Keratinocyte (primary cell): ENCODE measurements around the gene KRT2. TPM values are rescaled to one million over a fixed set of nuclear protein-coding genes. Genes with fewer than 3 reads are reported as not detected.

Source experiments
- DNase-seq: peaks from one replicate; pipeline ENCODE4 v3.0.0-alpha.2; 2011; ENCODE audit warnings: low read depth, missing footprints, low spot score
- FAIRE-seq: peaks from 2 replicates; lab custom pipeline; 2011; peaks lifted over from hg19 to GRCh38; lab: Jason Lieb, UNC
- H2AFZ ChIP-seq: 2 replicates; pipeline ENCODE4 v1.6.0; 2012; ENCODE audit warnings: low read length, control low read depth, inconsistent platforms; ENCODE audit not compliant: control insufficient read depth
- H3K27ac ChIP-seq: 2 replicates; pipeline ENCODE4 v1.5.1; 2011; ENCODE audit warnings: low read length; ENCODE audit not compliant: control insufficient read depth, insufficient read depth
- H3K27me3 ChIP-seq: 3 replicates; pipeline ENCODE4 v1.6.0; 2011; ENCODE audit warnings: low read length; ENCODE audit not compliant: control insufficient read depth, insufficient read depth; ENCODE audit errors: extremely low read depth
- H3K36me3 ChIP-seq, 2 experiments: 2 replicates in 1 of 2; 3 replicates in 1 of 2; pipeline ENCODE4 v1.5.1; 2011; ENCODE audit warnings: low read length in 2 of 2, mild to moderate bottlenecking in 1 of 2; ENCODE audit not compliant: control insufficient read depth in 2 of 2, insufficient read depth in 2 of 2; ENCODE audit errors: extremely low read depth in 1 of 2
- H3K4me1 ChIP-seq: 3 replicates; pipeline ENCODE4 v1.5.1; 2011; ENCODE audit warnings: low read length; ENCODE audit not compliant: control insufficient read depth, insufficient read depth; ENCODE audit errors: extremely low read depth
- H3K4me2 ChIP-seq: 3 replicates; pipeline ENCODE4 v1.6.0; 2011; ENCODE audit warnings: low read depth, low read length; ENCODE audit not compliant: control insufficient read depth, insufficient read depth; ENCODE audit errors: extremely low read depth
- H3K4me3 ChIP-seq, 3 experiments: fragments of 200-600 bp in 1 of 3; sonication (generic) in 1 of 3; 2 replicates in 2 of 3; 3 replicates in 1 of 3; pipeline ENCODE4 v1.5.1; 2011 to 2016; ENCODE audit warnings: low read length in 3 of 3, mild to moderate bottlenecking in 3 of 3, control low read depth in 2 of 3, inconsistent platforms in 1 of 3, low read depth in 1 of 3, mixed read lengths in 1 of 3, mixed run types in 1 of 3, moderate library complexity in 1 of 3; ENCODE audit not compliant: control insufficient read depth in 2 of 3, insufficient read depth in 2 of 3; ENCODE audit errors: extremely low read depth in 1 of 3
- H3K79me2 ChIP-seq: 2 replicates; pipeline ENCODE4 v1.6.0; 2012; ENCODE audit warnings: low read length; ENCODE audit not compliant: control insufficient read depth, insufficient read depth
- H3K9ac ChIP-seq: 3 replicates; pipeline ENCODE4 v1.6.0; 2011; ENCODE audit warnings: low read length; ENCODE audit not compliant: control insufficient read depth, insufficient read depth; ENCODE audit errors: extremely low read depth
- H3K9me1 ChIP-seq: 3 replicates; pipeline ENCODE4 v1.6.0; 2011; ENCODE audit warnings: low read length; ENCODE audit not compliant: control insufficient read depth, insufficient read depth; ENCODE audit errors: extremely low read depth
- H3K9me3 ChIP-seq: 2 replicates; pipeline ENCODE4 v1.5.1; 2012; ENCODE audit warnings: low read depth, low read length; ENCODE audit not compliant: control insufficient read depth
- H4K20me1 ChIP-seq: 3 replicates; pipeline ENCODE4 v1.6.0; 2011; ENCODE audit warnings: low read length; ENCODE audit not compliant: control insufficient read depth, insufficient read depth; ENCODE audit errors: extremely low read depth
- CTCF ChIP-seq, 3 experiments: IDR thresholded peaks in 1 of 3; conservative IDR thresholded peaks in 1 of 3; optimal IDR thresholded peaks in 1 of 3; 2 replicates in 2 of 3; 3 replicates in 1 of 3; pipeline versions ENCODE3 to v1.5.1; 2011; ENCODE audit warnings: low read length in 3 of 3, mild to moderate bottlenecking in 3 of 3, moderate library complexity in 2 of 3, control low read depth in 1 of 3, inconsistent platforms in 1 of 3; ENCODE audit not compliant: insufficient read depth in 2 of 3; ENCODE audit errors: extremely low read depth in 1 of 3
- EZH2 ChIP-seq: IDR thresholded peaks from one replicate; pipeline ENCODE4 v1.6.1; 2012; ENCODE audit warnings: inconsistent platforms, mild to moderate bottlenecking, low read length, moderate library complexity
- dilution Hi-C: fragments of 300-500 bp; cut with MboI; formaldehyde crosslinking; loops from one replicate; pipeline ENCODE4 v1.7.0; 2020; ENCODE audit warnings: low sequenced_read_pairs; ENCODE audit not compliant: extremely low pct_ligation_motif_present
- polyA plus RNA-seq, 5 experiments: library from polyadenylated mRNA; depleted of rRNA in 3 of 5; stranded (reverse) in 3 of 5; stranded (forward) in 1 of 5; unstranded in 1 of 5; fragments of >200 nt; gene quantifications; 1 replicate in 1 of 5; 2 replicates in 3 of 5; 3 replicates in 1 of 5; pipeline versions ENCODE4 v1.2.1 to v1.2.3, GENCODE V29; 2011 to 2012; ENCODE audit warnings: missing spikeins in 2 of 5, low read depth in 1 of 5, low replicate concordance in 1 of 5

KRT2 gene
- polyA plus RNA-seq, 1 donor (not counting 4 experiments of a cell fraction or from before 2014, with no cell fraction given) = 0.69 TPM

DNA sequence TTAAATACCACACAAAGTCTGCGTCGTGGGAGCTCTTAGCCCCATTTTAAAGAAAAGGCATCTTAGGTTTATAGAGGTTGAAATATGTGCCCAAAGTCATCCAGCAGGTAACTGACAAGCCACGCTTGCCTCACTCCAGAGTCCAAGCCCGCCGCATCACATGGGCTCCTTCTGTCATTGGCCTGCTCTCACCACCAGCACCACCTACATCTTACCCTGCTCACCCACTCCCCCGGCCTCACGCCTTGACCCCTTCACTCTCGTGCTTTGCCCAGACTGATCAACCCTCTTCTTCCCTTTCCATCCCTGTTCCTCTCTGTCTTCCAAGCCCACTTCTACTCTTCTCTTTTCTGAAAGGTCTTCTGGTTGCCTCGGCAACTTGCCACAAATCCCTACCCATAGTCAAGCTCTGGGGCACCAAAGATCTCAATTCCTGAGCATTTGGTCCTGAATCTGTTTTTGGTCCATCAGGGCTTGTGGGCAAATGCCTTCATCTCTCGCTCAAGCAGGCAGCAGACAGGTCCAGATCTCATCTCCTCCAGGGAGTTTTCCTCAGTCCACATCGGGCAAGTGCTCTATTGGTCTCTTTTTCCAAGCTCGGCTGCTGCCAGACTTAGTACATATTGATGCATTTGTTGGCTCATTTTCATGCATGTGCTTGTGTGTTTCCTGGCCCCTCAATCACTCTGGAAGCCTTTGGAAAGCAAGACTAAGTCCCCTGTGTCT is 31.7 kb upstream of the KRT2 start:
- H3K9me1 ChIP-seq = no peaks in the 10 kb centered on the region
- no peak for TF ChIP-seq CTCF (optimal IDR thresholded peaks at IDR 0.05 in 1 of 3, IDR thresholded peaks at IDR 0.05 in 1 of 3, conservative IDR thresholded peaks at IDR 0.05 in 1 of 3; ENCODE audit: extremely low read depth in 1 of 3, insufficient read depth in 2 of 3, low read length in 3 of 3)
- TF ChIP-seq EZH2 = no peak
- H3K27me3 ChIP-seq = peaks cover 37% of the 10 kb centered on the region
- no peak for FAIRE-seq
- H3K4me3 ChIP-seq = no peak overlapping the region
- H3K27ac ChIP-seq = no peak overlapping the region
- H4K20me1 ChIP-seq = no peaks in the 10 kb centered on the region
- H3K36me3 ChIP-seq = no peaks in the 10 kb centered on the region
- no peaks in the 10 kb centered on the region for H3K79me2 ChIP-seq
- H3K9me3 ChIP-seq = no peaks in the 10 kb centered on the region
- H3K4me2 ChIP-seq = no peak overlapping the region
- dilution Hi-C loops = no loop called here
- no peak for DNase-seq
- no peak overlapping the region for H3K9ac ChIP-seq
- H2AFZ ChIP-seq = no peak overlapping the region
- peaks cover 9% of the 10 kb centered on the region for H3K4me1 ChIP-seq

DNA sequence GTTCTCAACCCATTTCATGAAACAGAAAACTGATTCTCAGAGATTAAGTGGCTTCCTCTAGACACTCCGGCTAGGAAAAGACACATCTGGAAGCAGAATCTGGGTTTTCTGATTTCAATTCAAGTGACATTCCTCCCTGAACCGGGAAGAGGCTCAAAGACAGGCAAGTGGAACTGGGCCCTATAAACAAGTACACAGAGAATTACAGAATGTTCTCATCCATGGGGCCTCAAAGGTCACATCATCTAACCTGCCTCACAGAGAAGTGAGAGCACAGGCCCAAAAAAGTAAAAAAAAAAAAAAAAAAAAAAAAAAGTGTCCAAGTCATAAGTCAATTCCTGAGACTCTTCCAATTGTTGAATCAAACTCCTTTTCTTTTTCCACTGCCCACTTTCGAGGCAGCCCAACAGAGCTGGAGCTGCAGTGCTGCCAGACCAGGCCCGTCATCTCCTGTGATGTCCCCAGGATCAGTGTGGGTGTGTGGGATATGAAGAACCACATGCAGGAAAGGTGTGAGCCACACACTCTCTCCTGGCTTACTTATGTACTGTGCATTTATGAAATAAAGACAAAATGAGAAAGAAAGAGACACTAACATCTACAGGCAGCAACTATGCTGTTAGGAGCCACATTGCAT is 31.0 kb upstream of the KRT2 start:
- dilution Hi-C loops = no loop called here
- Histone ChIP-seq H3K4me2 (no peak overlapping the region), H3K27ac (no peak overlapping the region), H3K9me1 (no peaks in the 10 kb centered on the region), H3K79me2 (no peaks in the 10 kb centered on the region), H3K4me1 (peaks cover 8% of the 10 kb centered on the region), H4K20me1 (no peaks in the 10 kb centered on the region), H3K27me3 (peaks cover 37% of the 10 kb centered on the region), H3K9me3 (no peaks in the 10 kb centered on the region), H3K9ac (no peak overlapping the region), H3K4me3 (no peak overlapping the region), H3K36me3 (no peaks in the 10 kb centered on the region), H2AFZ (no peak overlapping the region)
- DNase-seq (no peak), FAIRE-seq (no peak)
- no peak for TF ChIP-seq EZH2
- no peak for TF ChIP-seq CTCF (optimal IDR thresholded peaks at IDR 0.05 in 1 of 3, IDR thresholded peaks at IDR 0.05 in 1 of 3, conservative IDR thresholded peaks at IDR 0.05 in 1 of 3; ENCODE audit: extremely low read depth in 1 of 3, insufficient read depth in 2 of 3, low read length in 3 of 3)
